Large intestine (tissue), 3 donors: ENCODE results near the gene SSBP3. TPM values are rescaled to one million over a fixed set of nuclear protein-coding genes. Genes with fewer than 3 reads are reported as not detected.
A peak's percentile ranks its signal among the peaks of the same experiment; 100 is the strongest.

Experiments
- DNase-seq, 2 donors: peaks; one replicate each; pipeline versions ENCODE4 v3.0.0 to v3.0.0-alpha.2; 2013
- H3K27ac ChIP-seq: one replicate; pipeline ENCODE4 v1.5.1; 2013; ENCODE audit warnings: low read length
- H3K27me3 ChIP-seq: 2 replicates; pipeline ENCODE4 v1.6.1; 2013; ENCODE audit warnings: low read length; ENCODE audit not compliant: control insufficient read depth, insufficient read depth
- H3K36me3 ChIP-seq: 2 replicates; pipeline ENCODE4 v1.6.1; 2013; ENCODE audit warnings: low read length; ENCODE audit not compliant: control insufficient read depth, insufficient read depth
- H3K4me1 ChIP-seq: one replicate; pipeline ENCODE4 v1.6.1; 2013; ENCODE audit warnings: low read length; ENCODE audit not compliant: control insufficient read depth, insufficient read depth
- H3K4me3 ChIP-seq: one replicate; pipeline ENCODE4 v1.5.1; 2013; ENCODE audit warnings: low read length
- H3K9me3 ChIP-seq: one replicate; pipeline ENCODE4 v1.6.1; 2013; ENCODE audit warnings: mild to moderate bottlenecking, low read depth, low read length, moderate library complexity; ENCODE audit not compliant: control insufficient read depth
- WGBS: methylation state at CpG from one replicate; pipeline ENCODE4 v1.1.5; 2013; ENCODE audit warnings: low lambda C conversion rate; ENCODE audit not compliant: insufficient coverage; 5-methylcytosine and 5-hydroxymethylcytosine counted together
- polyA plus RNA-seq: library from polyadenylated mRNA; unstranded; fragments of 120-200 nt; gene quantifications from one replicate; pipeline ENCODE4 v1.2.1, GENCODE V29; 2013

Gene SSBP3
- polyA plus RNA-seq, 1 donor: 48.2 TPM

- H3K9me3 ChIP-seq: no peaks in the 10 kb centered on the region
- H3K36me3 ChIP-seq: no peaks in the 10 kb centered on the region
- no peak overlapping the region for H3K4me3 ChIP-seq
- H3K27me3 ChIP-seq: no peaks in the 10 kb centered on the region
- peak in 1 of 2 donors; percentile 43 for DNase-seq
- no CpG with 5 or more reads among the region's 6 CpGs for WGBS
- peak overlapping the region; percentile 45 for H3K27ac ChIP-seq
- H3K4me1 ChIP-seq: peaks cover 37% of the 10 kb centered on the region
Measured at GRCh38 chr1:54297596-54298283, 108.5 kb downstream of the SSBP3 start.

- Histone ChIP-seq H3K4me3 (no peak overlapping the region), H3K4me1 (peaks cover 45% of the 10 kb centered on the region), H3K27ac (no peak overlapping the region), H3K36me3 (no peaks in the 10 kb centered on the region), H3K27me3 (no peaks in the 10 kb centered on the region), H3K9me3 (no peaks in the 10 kb centered on the region)
- no peak for DNase-seq
- no CpG with 5 or more reads among the region's 5 CpGs for WGBS
Measured at GRCh38 chr1:54296666-54297065, 109.5 kb downstream of the SSBP3 start.

GRCh38 chr1:54294887-54295286, 111.3 kb downstream of the SSBP3 start:
- Histone ChIP-seq H3K27me3 (no peaks in the 10 kb centered on the region), H3K9me3 (no peaks in the 10 kb centered on the region), H3K4me1 (peaks cover 59% of the 10 kb centered on the region), H3K4me3 (no peak overlapping the region), H3K27ac (no peak overlapping the region), H3K36me3 (no peaks in the 10 kb centered on the region)
- DNase-seq: no peak
- WGBS: no CpG with 5 or more reads among the region's 6 CpGs

GRCh38 chr1:54292002-54292911, 113.9 kb downstream of the SSBP3 start:
- H3K36me3 ChIP-seq: no peaks in the 10 kb centered on the region
- no peak overlapping the region for H3K4me3 ChIP-seq
- no peaks in the 10 kb centered on the region for H3K9me3 ChIP-seq
- H3K27ac ChIP-seq: no peak overlapping the region
- DNase-seq: no peak
- WGBS: no CpG with 5 or more reads among the region's 10 CpGs
- peaks cover 59% of the 10 kb centered on the region for H3K4me1 ChIP-seq
- H3K27me3 ChIP-seq: no peaks in the 10 kb centered on the region

GRCh38 chr1:54291276-54292001, 114.8 kb downstream of the SSBP3 start:
- no CpG with 5 or more reads among the region's 20 CpGs for WGBS
- no peaks in the 10 kb centered on the region for H3K27me3 ChIP-seq
- H3K27ac ChIP-seq: peak overlapping the region; percentile 66
- peak in 1 of 2 donors; percentile 35 for DNase-seq
- H3K36me3 ChIP-seq: no peaks in the 10 kb centered on the region
- no peaks in the 10 kb centered on the region for H3K9me3 ChIP-seq
- H3K4me1 ChIP-seq: peaks cover 67% of the 10 kb centered on the region
- H3K4me3 ChIP-seq: no peak overlapping the region

GRCh38 chr1:54290506-54291184, 115.5 kb downstream of the SSBP3 start:
- H3K9me3 ChIP-seq: no peaks in the 10 kb centered on the region
- H3K27ac ChIP-seq: peak overlapping the region; percentile 66
- no peak overlapping the region for H3K4me3 ChIP-seq
- no CpG with 5 or more reads among the region's 12 CpGs for WGBS
- DNase-seq: peak; percentile 85 to 96
- no peaks in the 10 kb centered on the region for H3K36me3 ChIP-seq
- H3K27me3 ChIP-seq: no peaks in the 10 kb centered on the region
- peaks cover 75% of the 10 kb centered on the region for H3K4me1 ChIP-seq

GRCh38 chr1:54289712-54290233, 116.4 kb downstream of the SSBP3 start:
- no CpG with 5 or more reads among the region's 6 CpGs for WGBS
- H3K9me3 ChIP-seq: no peaks in the 10 kb centered on the region
- peaks cover 72% of the 10 kb centered on the region for H3K4me1 ChIP-seq

GRCh38 chr1:54287801-54288211, 118.4 kb downstream of the SSBP3 start:
- Histone ChIP-seq H3K36me3 (no peaks in the 10 kb centered on the region), H3K4me3 (no peak overlapping the region), H3K27ac (peak overlapping the region; percentile 80), H3K9me3 (no peaks in the 10 kb centered on the region), H3K4me1 (peaks cover 76% of the 10 kb centered on the region), H3K27me3 (no peaks in the 10 kb centered on the region)
- no peak for DNase-seq
- no CpG with 5 or more reads among the region's 9 CpGs for WGBS

More at GRCh38 chr1:54289712-54290233, 116.4 kb downstream of the SSBP3 start:
- H3K27me3 ChIP-seq: no peaks in the 10 kb centered on the region
- peak overlapping the region; percentile 66 for H3K27ac ChIP-seq
- H3K4me3 ChIP-seq: no peak overlapping the region
- no peak for DNase-seq
- no peaks in the 10 kb centered on the region for H3K36me3 ChIP-seq

- H3K4me3 ChIP-seq: no peak overlapping the region
- H3K27ac ChIP-seq: peak overlapping the region; percentile 80
- peak; percentile 88 to 97 for DNase-seq
- WGBS: no CpG with 5 or more reads among the region's 8 CpGs
- peaks cover 79% of the 10 kb centered on the region for H3K4me1 ChIP-seq
- H3K9me3 ChIP-seq: no peaks in the 10 kb centered on the region
- H3K36me3 ChIP-seq: no peaks in the 10 kb centered on the region
- H3K27me3 ChIP-seq: no peaks in the 10 kb centered on the region
Measured at GRCh38 chr1:54287176-54287650, 119.0 kb downstream of the SSBP3 start.
